Epithelial cell of esophagus (primary cell): ENCODE measurements around the gene LIPT1.
A peak's percentile ranks its signal among the peaks of the same experiment; 100 is the strongest.
"Not testable (repeated sequence)": the region's sequence is repeated elsewhere in the genome, so short reads cannot be mapped to it uniquely, and the experiment has no call there.

Experiments
- DNase-seq: peaks from one replicate; pipeline ENCODE4 v3.0.0; 2010; ENCODE audit warnings: low read depth
- H3K4me3 ChIP-seq: 2 replicates; pipeline ENCODE4 v1.5.1; 2011; ENCODE audit warnings: mild to moderate bottlenecking, low read length, control low read depth
- CTCF ChIP-seq: IDR thresholded peaks from 2 replicates; pipeline ENCODE4 v1.5.1; 2011; ENCODE audit warnings: low read depth, mild to moderate bottlenecking, low read length, control low read depth, inconsistent platforms; ENCODE audit not compliant: insufficient read depth; ENCODE audit errors: missing control alignments

The LIPT1 gene

GRCh38 chr2:99188357-99188756, 33.6 kb downstream of the LIPT1 start:
- no peak for TF ChIP-seq CTCF
- no peak overlapping the region for H3K4me3 ChIP-seq
- DNase-seq: no peak

- H3K4me3 ChIP-seq: no peak overlapping the region
Observed at GRCh38 chr2:99190548-99190947, 35.8 kb downstream of the LIPT1 start.

GRCh38 chr2:99192364-99192763, 37.6 kb downstream of the LIPT1 start:
- not testable (repeated sequence) for H3K4me3 ChIP-seq, DNase-seq

More at GRCh38 chr2:99190548-99190947, 35.8 kb downstream of the LIPT1 start:
- DNase-seq: no peak
- TF ChIP-seq CTCF: no peak

- no peak for TF ChIP-seq CTCF
- peak; percentile 76 for DNase-seq
- H3K4me3 ChIP-seq: no peak overlapping the region
Observed at GRCh38 chr2:99198103-99198841, 43.5 kb downstream of the LIPT1 start.

- TF ChIP-seq CTCF: no peak
- DNase-seq: no peak
- H3K4me3 ChIP-seq: no peak overlapping the region
Observed at GRCh38 chr2:99200076-99200800, 45.5 kb downstream of the LIPT1 start.

- DNase-seq: no peak
- TF ChIP-seq CTCF: peak; percentile 20
- H3K4me3 ChIP-seq: no peak overlapping the region
Observed at GRCh38 chr2:99201959-99202678, 47.4 kb downstream of the LIPT1 start.

GRCh38 chr2:99205491-99205890, 50.7 kb downstream of the LIPT1 start:
- peak; percentile 31 for DNase-seq
- no peak for TF ChIP-seq CTCF
- no peak overlapping the region for H3K4me3 ChIP-seq
